22Rv1 (cell line): ENCODE measurements around the gene ZNF764.

Source experiments
- CTCF ChIP-seq: fragments of 450-650 bp; IDR thresholded peaks from 2 replicates; pipeline ENCODE4 v1.5.1; 2017; ENCODE audit warnings: mild to moderate bottlenecking
- ZFX ChIP-seq: fragments of 450-650 bp; IDR thresholded peaks from 2 replicates; pipeline ENCODE4 v1.6.1; 2017; ENCODE audit warnings: antibody characterized with exemption, borderline replicate concordance

- TF ChIP-seq CTCF: no peak
- no peak for TF ChIP-seq ZFX
Observed at GRCh38 chr16:30511509-30511908, 46.7 kb downstream of the ZNF764 start.
